ENCODE measurements around the gene RUVBL2.
"Not testable (repeated sequence)": the region's sequence is repeated elsewhere in the genome, so short reads cannot be mapped to it uniquely, and the experiment has no call there.

RUVBL2 gene

DNA sequence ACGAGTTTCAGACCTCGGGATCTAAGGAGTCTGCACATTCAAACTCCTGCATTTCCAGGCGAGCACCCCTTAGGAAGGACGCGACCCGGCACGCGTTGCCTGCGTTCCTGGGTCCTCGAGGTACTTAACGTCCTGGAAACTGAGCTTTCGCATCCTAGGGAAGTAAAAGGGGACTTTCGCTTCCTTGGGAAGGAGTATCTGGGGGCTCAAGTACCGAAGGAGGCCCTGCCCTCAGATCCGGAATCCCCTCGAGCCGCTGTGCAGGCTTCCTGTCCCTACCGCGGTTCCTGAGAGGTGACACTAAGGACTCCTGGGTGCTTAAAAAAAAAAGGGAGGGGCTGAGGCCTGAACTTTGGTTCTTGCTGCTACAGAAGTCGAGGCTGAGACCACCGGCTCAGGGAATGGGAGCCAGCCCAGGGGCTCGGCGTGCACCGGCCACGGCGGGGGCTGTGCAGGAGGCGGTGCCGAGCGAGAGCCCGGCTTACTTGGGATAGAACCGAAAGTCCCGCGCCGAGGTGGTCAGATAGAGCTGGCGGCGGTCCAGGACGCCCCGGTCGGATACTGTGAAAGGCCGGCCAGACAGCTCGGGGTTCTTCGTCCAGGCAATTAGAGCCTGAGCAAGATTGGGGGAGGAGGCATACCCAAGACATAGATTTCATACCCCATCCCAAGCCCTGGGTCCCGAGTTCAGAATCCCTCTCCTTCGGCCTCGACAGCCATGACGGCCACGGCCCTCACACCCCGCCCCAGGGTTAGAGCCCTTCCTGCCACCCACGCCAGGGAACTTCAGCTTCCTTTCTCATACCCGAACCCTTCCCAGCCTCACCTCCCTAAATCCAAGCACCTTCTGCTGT, 24.9 kb downstream of the RUVBL2 start:
- DNase-seq = not testable (repeated sequence)

GRCh38 chr19:49019242-49019932, 25.7 kb downstream of the RUVBL2 start:
- DNase-seq = peak; percentile 47

GRCh38 chr19:49020342-49020741, 26.7 kb downstream of the RUVBL2 start:
- DNase-seq = no peak

DNA sequence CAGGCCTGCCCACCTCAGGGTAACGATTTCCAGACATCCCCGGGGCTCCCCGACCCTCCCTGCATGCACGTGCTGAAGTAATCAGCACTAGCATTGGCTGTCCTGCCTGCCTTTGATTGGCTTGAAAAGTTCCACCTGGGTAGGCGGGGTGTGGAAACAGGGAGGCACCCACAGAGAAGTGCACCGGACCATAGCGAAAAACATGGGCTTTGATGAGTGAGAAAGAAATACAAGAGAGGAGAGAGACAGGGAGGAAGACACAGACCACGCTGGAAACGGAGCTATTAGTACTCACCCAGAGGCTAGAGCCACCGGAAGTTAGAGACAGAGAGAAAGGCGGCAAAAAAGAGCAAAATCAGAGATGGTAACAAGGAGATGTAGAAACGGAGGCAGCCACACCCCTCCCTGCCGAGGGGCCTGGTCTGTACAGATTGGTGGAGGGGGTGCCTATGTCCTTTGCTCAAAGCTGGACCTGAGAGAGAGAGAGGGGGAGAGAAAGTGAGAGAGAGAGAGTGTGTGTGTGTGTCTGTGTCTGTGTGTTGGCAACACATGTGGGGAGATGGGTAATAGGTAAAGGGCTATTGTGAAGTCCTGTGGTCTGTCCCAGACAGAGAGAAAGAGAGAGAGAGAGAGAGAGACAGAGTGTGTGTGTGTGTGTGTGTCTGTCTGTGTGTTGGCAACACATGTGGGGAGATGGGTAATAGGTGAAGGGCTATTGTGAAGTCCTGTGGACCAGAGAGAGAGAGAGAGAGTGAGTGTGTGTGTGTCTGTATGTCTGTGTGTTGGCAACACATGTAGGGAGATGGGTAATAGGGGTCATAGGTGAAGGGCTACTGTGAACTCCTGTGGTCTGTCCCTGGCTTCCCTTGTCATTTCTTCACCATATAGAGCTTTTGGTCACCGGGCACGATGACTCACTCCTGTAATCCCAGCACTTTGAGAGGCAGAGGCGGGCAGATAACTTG, 27.5 kb downstream of the RUVBL2 start:
- no peak for DNase-seq

DNA sequence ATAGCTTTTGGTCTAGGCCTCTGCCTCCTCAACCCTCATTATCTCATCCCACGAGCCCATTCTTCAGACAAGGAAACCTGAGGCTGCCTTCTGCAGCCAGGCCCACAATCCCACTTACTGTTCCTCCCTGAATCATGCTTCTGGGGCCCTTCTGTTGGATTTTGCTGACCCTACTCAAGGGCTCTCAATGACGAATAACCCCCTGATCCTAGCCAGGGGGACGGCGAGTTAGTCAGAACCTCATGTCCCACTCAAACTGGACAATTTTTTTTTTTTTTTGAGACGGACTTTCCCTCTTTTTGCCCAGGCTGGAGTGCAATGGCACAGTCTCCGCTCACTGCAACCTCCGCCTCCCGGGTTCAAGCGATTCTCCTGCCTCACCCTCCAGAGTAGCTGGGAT, 28.4 kb downstream of the RUVBL2 start:
- no peak for DNase-seq

GRCh38 chr19:49024233-49024632, 30.5 kb downstream of the RUVBL2 start, which contains the start of gene CGB3:
Gene CGB3 (minus strand): TSS chr19:49024333. CDS start chr19:49023971, 362 bp downstream.
- not testable (repeated sequence) for DNase-seq

- DNase-seq = not testable (repeated sequence)
Observed at GRCh38 chr19:49025088-49025487, 31.4 kb downstream of the RUVBL2 start.

DNA sequence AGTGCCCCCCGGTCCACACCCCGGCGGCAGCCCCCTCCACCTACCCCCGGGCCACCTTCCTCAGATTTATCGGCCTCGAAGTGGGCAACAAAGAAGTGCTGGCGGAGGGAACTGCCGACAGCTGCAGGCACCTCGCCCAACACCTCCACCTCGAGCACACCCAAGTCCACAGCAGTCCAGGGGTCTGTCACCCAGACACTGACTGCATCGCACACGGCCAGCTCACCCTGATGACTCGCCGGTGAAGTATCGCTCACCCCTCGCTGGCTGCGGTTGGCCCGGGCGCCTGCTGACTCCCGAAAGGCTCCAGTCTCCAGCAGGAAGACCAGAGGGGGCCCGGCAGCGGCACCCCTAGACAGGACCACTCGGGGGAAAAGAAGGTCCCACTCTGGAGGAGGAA, 31.9 kb downstream of the RUVBL2 start:
- not testable (repeated sequence) for DNase-seq

DNA sequence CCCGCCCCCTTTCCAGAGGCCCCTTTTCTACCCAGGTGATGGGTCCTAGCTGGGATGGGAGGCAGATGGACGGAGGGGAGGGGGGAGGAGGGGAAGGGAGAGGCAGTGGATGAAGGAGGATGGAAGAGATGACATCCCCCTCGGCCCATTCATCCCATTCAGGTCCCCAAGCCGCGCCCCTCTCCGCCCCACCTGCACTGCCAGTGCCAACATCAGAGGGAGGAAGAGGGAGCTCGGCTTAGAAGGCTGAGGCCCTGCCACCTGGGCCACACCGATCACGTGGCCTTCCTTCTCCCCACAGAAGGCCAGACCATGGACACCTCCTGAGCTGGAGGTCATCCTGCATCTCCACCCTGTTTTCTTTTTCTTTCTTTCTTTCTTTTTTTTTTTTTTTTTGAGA, 35.0 kb downstream of the RUVBL2 start:
- not testable (repeated sequence) for DNase-seq

GRCh38 chr19:49029749-49030148, 36.1 kb downstream of the RUVBL2 start:
- not testable (repeated sequence) for DNase-seq

- DNase-seq = not testable (repeated sequence)
Observed at GRCh38 chr19:49030323-49030722, 36.6 kb downstream of the RUVBL2 start.

DNA sequence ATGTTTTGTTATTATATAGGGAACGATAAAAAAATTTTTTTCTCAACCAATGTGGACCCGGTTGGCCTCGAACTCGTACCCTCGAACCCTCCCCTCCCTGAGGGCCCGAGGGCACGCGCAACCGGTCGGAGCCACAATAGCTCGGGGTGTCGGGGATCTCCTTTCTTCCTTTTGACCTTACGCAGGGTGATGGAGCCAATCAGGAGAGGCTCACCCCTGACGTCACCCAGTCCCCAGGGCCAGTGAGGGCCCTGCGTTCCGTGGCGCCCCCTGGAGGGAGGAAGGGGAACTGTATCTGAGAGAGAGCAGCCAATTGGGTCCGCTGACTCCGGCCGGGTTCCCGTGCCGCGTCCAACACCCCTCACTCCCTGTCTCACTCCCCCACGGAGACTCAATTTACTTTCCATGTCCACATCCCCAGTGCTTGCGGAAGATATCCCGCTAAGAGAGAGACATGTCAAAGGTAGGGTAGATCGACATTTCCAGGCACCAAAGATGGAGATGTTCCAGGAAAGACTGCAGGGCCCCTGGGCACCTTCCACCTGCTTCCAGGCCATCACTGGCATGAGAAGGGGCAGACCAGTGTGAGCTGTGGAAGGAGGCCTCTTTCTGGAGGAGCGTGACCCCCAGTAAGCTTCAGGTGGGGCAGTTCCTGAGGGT, 38.1 kb downstream of the RUVBL2 start, which contains the start of gene CGB2:
CGB2 (plus strand) TSS at position 249 of the 660 bp plus-strand sequence; CDS start at position 455, 206 bp downstream.
- DNase-seq = not testable (repeated sequence)

- DNase-seq = not testable (repeated sequence)
Observed at GRCh38 chr19:49036815-49037214, 43.1 kb downstream of the RUVBL2 start, which contains the start of gene CGB1. Gene CGB1 (minus strand): TSS chr19:49036895. CDS start chr19:49036711, 184 bp downstream.

- not testable (repeated sequence) for DNase-seq
Observed at GRCh38 chr19:49038111-49038510, 44.4 kb downstream of the RUVBL2 start.

- not testable (repeated sequence) for DNase-seq
Observed at GRCh38 chr19:49038557-49039276, 45.0 kb downstream of the RUVBL2 start.

DNA sequence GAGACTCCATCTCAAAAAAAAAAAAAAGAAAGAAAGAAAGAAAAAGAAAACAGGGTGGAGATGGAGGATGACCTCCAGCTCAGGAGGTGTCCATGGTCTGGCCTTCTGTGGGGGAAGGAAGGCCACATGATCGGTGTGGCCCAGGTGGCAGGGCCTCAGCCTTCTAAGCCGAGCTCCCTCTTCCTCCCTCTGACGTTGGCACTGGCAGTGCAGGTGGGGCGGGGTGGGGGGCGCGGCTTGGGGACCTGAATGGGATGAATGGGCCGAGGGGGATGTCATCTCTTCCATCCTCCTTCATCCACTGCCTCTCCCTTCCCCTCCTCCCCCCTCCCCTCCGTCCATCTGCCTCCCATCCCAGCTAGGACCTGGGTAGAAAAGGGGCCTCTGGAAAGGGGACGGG, 46.0 kb downstream of the RUVBL2 start:
- not testable (repeated sequence) for DNase-seq

DNA sequence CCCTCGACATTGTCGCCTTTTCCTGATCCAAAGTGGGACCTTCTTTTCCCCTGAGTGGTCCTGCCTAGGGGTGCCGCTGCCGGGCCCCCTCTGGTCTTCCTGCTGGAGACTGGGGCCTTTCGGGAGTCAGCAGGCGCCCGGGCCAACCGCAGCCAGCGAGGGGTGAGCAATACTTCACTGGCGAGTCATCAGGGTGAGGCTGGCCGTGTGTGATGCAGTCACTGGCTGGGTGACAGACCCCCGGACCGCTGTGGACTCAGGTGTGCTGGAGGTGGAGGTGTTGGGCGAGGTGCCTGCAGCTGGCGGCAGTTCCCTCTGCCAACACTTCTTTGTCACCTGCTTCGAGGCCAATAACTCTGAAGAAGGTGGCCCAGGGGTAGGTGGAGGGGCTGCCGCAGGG, 48.5 kb downstream of the RUVBL2 start:
- no peak for DNase-seq

DNA sequence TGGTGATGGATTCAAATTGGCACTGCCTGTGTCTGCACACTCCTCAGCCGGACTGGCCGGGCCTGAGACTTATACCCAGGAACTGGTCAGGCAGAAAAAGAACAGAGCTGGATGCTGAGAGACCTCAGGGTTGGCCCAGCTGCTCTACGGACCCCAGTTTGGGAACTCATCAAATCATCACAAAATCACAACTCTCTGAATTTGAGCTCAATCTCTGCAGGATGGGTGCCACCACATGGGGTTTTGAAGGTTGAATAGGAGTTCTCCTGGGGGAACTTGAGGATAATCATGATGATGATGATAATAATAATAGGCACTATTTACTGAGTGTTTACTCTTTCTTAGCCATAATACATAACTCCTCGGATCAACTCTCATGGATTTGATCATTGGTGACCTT, 49.0 kb downstream of the RUVBL2 start:
- not testable (repeated sequence) for DNase-seq

GRCh38 chr19:49043548-49043947, 49.9 kb downstream of the RUVBL2 start, which contains the start of gene CGB5:
Gene CGB5 (plus strand): TSS chr19:49043848. CDS start chr19:49044210, 362 bp downstream.
- DNase-seq = not testable (repeated sequence)

DNA sequence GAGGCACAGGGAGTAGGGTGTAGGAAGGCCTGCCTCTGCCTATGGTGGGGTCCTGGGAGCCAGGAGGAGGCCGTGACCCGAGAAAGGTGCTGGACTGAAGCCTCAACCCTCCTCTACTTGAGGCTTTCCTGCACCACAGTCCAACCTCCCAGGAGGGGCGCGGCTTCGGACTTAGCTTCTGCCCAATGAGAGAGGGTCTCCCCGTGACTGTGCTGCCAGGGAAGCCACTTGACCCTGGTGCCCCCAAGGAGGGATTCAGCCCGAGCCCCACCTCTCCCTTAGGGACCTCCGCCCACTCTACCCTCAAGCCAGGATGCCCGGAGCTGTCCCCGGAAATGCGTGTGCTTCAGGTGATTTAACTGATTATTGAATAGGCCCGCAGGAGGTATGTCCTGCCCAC, 55.3 kb downstream of the RUVBL2 start, which contains the start of gene CGB8:
CGB8 (minus strand) TSS at position 101 of the 400 bp plus-strand sequence. CDS start 372 bp downstream, outside the sequence.
- DNase-seq = not testable (repeated sequence)

GRCh38 chr19:49049834-49050233, 56.1 kb downstream of the RUVBL2 start:
- not testable (repeated sequence) for DNase-seq
